Measurements from ENCODE around the gene GRK5.

Gene GRK5

DNA sequence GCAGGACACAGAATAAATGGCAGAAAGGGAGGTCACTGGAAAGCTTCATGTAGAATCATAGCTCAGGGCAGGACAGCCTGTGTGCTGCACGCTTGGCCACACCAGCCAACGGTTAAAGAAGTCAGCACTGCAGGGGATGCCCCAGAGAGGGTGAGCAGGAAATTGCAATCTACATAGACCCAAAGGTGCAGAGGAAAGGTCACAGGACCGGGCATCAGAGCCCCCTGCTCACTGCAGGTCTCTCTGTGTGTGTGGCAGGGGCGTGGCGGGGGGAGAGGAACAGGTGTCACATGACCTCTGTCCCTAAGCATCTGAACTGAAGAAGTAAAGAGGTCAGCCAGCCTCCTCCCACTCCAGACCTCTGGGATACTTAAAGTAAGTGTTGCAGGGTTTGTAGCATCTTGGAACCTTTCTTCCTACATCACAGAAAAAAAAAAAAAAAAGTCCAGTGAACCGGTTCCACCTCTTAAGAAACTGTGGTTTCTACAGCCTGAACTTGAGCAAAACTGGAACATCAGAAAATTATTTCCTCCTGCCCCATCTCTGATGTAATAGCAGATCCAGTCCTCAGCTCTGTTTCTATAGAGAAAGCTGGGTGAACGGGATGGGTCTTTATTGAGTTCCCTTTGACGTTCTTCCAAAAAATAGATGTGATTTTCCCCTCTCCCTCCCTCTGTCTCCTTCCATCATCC is 270.9 kb downstream of the GRK5 start:
- no peak overlapping the region for H3K4me3 ChIP-seq (ENCODE audit: low read depth in 1 of 5, low read length in 5 of 5)
- no peaks in the 10 kb centered on the region for H3K9me3 ChIP-seq (ENCODE audit: control insufficient read depth in 5 of 5, low read length in 5 of 5)
- H3K4me1 ChIP-seq (ENCODE audit: control insufficient read depth in 5 of 5, insufficient read depth in 5 of 5, low read length in 5 of 5), result no peaks in the 10 kb centered on the region
- H3K36me3 ChIP-seq (ENCODE audit: control insufficient read depth in 5 of 5, insufficient read depth in 5 of 5, low read length in 5 of 5), result no peaks in the 10 kb centered on the region
- no peak overlapping the region for H3K27ac ChIP-seq (ENCODE audit: low read depth, low read length)
- peaks cover 5 to 17% (median 9%) of the 10 kb centered on the region in 5 donors for H3K27me3 ChIP-seq (ENCODE audit: control insufficient read depth in 5 of 5, insufficient read depth in 4 of 5, low read length in 5 of 5)
- no peak overlapping the region for H3K9ac ChIP-seq (ENCODE audit: low read length in 5 of 5)

DNA sequence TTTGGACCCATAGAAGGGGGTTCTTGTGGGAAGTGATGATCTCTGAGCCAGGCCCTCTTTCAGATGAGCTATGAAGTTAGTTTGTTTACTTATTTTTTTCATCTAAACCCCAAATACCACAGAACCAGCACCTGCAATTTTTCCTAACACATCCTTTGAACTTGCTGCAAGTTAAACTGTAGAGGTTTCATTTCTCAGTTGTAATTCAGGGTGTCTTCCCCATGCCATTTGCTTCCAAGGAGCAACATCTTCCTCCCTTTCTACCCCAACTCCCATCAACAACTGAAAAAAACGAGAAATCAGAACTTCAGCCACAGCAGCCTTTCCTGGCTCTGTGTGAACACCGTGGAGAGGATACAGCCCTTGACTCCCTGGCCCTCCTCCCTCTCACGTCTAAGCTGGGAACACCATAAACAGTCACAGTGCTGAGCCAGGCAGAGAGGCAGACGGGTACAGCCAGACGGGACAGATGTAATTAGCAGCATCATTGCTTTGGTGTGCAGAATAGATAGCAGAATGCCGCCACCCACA is 271.5 kb downstream of the GRK5 start:
- Histone ChIP-seq H3K9me3 (ENCODE audit: control insufficient read depth in 5 of 5, low read length in 5 of 5) (no peaks in the 10 kb centered on the region), H3K27me3 (ENCODE audit: control insufficient read depth in 5 of 5, insufficient read depth in 4 of 5, low read length in 5 of 5) (peaks cover 5 to 17% (median 9%) of the 10 kb centered on the region in 5 donors), H3K4me1 (ENCODE audit: control insufficient read depth in 5 of 5, insufficient read depth in 5 of 5, low read length in 5 of 5) (peaks cover 0 to 3% (median 0%) of the 10 kb centered on the region in 5 donors), H3K27ac (ENCODE audit: low read depth, low read length) (no peak overlapping the region), H3K36me3 (ENCODE audit: control insufficient read depth in 5 of 5, insufficient read depth in 5 of 5, low read length in 5 of 5) (no peaks in the 10 kb centered on the region), H3K9ac (ENCODE audit: low read length in 5 of 5) (no peak overlapping the region), H3K4me3 (ENCODE audit: low read depth in 1 of 5, low read length in 5 of 5) (no peak overlapping the region)

DNA sequence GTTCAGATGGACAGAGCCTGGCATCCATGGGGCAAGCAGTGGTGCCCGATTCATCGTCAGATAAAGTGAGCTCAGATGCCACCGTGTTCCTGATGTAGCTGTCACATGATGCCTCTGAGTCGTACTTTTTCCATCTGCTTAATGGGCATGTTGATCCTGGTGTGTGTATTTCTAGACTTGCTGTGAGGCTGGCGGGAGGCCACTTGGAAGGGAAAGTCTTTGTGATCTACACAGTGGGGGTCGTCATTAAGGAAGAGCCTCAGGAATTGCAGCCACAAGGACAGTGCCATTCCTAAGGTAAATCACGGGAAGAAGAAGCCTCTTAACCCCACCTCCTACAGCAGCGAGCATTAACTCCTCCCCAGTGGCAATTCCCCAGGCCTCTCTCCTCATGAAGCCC is 272.2 kb downstream of the GRK5 start:
- Histone ChIP-seq H3K9me3 (ENCODE audit: control insufficient read depth in 5 of 5, low read length in 5 of 5) (no peaks in the 10 kb centered on the region), H3K9ac (ENCODE audit: low read length in 5 of 5) (no peak overlapping the region), H3K4me3 (ENCODE audit: low read depth in 1 of 5, low read length in 5 of 5) (no peak overlapping the region), H3K27me3 (ENCODE audit: control insufficient read depth in 5 of 5, insufficient read depth in 4 of 5, low read length in 5 of 5) (peaks cover 5 to 17% (median 9%) of the 10 kb centered on the region in 5 donors), H3K36me3 (ENCODE audit: control insufficient read depth in 5 of 5, insufficient read depth in 5 of 5, low read length in 5 of 5) (no peaks in the 10 kb centered on the region), H3K4me1 (ENCODE audit: control insufficient read depth in 5 of 5, insufficient read depth in 5 of 5, low read length in 5 of 5) (peaks cover 0 to 3% (median 0%) of the 10 kb centered on the region in 5 donors), H3K27ac (ENCODE audit: low read depth, low read length) (no peak overlapping the region)

DNA sequence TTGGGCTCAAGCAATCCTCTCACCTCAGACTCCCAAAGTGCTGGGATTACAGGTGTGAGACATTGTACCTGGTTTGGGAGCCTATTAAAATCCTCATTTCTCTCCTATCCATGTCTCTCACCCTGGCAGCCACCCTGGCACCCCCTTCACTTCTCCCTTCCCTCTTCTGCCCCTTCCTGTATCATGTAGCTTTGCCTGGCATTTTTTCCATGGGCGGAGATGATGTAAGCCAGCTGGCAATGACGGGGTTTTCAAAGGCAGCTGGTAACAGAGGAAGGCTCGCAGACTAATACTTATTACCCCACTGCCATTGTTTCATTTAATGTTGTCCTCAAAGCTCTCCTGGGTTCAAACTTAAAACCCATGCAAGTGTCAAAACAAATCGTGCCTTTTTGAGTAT is 273.3 kb downstream of the GRK5 start:
- H3K9me3 ChIP-seq (ENCODE audit: control insufficient read depth in 5 of 5, low read length in 5 of 5), result no peaks in the 10 kb centered on the region
- H3K9ac ChIP-seq (ENCODE audit: low read length in 5 of 5), result no peak overlapping the region
- H3K27me3 ChIP-seq (ENCODE audit: control insufficient read depth in 5 of 5, insufficient read depth in 4 of 5, low read length in 5 of 5), result peaks cover 5 to 17% (median 9%) of the 10 kb centered on the region in 5 donors
- H3K36me3 ChIP-seq (ENCODE audit: control insufficient read depth in 5 of 5, insufficient read depth in 5 of 5, low read length in 5 of 5), result no peaks in the 10 kb centered on the region
- H3K27ac ChIP-seq (ENCODE audit: low read depth, low read length), result no peak overlapping the region
- H3K4me3 ChIP-seq (ENCODE audit: low read depth in 1 of 5, low read length in 5 of 5), result no peak overlapping the region
- peaks cover 0 to 3% (median 0%) of the 10 kb centered on the region in 5 donors for H3K4me1 ChIP-seq (ENCODE audit: control insufficient read depth in 5 of 5, insufficient read depth in 5 of 5, low read length in 5 of 5)

DNA sequence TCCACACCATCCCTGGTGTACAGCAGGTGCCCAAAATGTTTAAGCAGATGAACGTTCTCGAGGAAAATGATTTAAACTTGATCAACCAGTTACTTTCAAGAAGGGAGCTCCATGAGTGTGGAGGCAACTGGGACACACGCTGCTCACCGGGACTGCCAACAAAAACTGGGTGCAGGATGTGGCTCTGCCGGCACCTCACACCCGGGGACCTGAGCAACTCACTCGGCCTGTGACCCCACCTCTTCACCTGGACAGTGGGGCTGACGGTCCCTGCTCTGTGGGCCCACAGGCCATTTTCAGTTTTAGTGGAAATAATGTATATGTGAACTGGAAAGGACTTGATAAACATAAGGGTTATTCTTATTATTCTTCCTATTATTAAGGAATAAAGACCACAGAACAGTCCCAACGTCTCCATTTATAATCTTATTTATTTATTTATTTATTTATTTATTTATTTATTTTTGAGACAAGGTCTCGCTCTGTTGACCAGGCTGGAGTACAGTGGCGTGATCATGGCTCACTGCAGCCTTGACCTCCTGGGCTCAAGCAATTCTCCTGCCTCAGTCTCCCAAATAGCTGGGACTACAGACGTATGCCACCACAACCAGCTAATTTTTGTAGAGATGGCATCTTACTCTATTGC is 274.5 kb downstream of the GRK5 start:
- Histone ChIP-seq H3K27me3 (ENCODE audit: control insufficient read depth in 5 of 5, insufficient read depth in 4 of 5, low read length in 5 of 5) (peaks cover 5 to 14% (median 9%) of the 10 kb centered on the region in 5 donors), H3K4me3 (ENCODE audit: low read depth in 1 of 5, low read length in 5 of 5) (no peak overlapping the region), H3K4me1 (ENCODE audit: control insufficient read depth in 5 of 5, insufficient read depth in 5 of 5, low read length in 5 of 5) (peaks cover 0 to 3% (median 0%) of the 10 kb centered on the region in 5 donors), H3K36me3 (ENCODE audit: control insufficient read depth in 5 of 5, insufficient read depth in 5 of 5, low read length in 5 of 5) (no peaks in the 10 kb centered on the region), H3K9ac (ENCODE audit: low read length in 5 of 5) (no peak overlapping the region), H3K9me3 (ENCODE audit: control insufficient read depth in 5 of 5, low read length in 5 of 5) (no peaks in the 10 kb centered on the region), H3K27ac (ENCODE audit: low read depth, low read length) (no peak overlapping the region)

DNA sequence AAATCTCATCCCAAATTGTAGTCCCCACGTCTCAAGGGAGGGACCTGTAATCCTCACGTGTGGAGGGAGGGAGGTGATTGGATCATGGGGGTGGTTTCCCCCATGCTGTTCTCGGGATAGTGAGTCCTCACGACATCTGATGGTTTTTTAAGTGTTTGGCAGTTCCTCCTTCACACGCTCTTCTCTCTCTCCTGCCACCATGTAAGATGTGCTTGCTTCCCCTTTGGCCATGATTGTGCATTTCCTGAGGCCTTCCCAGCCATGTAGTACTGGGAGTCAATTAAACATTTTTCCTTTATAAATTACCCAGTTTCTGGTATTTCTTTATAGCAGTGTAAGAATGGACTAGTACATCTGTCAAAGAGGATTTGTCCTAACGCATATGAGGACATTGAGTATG is 275.6 kb downstream of the GRK5 start:
- Histone ChIP-seq H3K4me1 (ENCODE audit: control insufficient read depth in 5 of 5, insufficient read depth in 5 of 5, low read length in 5 of 5) (peaks cover 0 to 3% (median 0%) of the 10 kb centered on the region in 5 donors), H3K36me3 (ENCODE audit: control insufficient read depth in 5 of 5, insufficient read depth in 5 of 5, low read length in 5 of 5) (no peaks in the 10 kb centered on the region), H3K27ac (ENCODE audit: low read depth, low read length) (no peak overlapping the region), H3K9ac (ENCODE audit: low read length in 5 of 5) (no peak overlapping the region), H3K4me3 (ENCODE audit: low read depth in 1 of 5, low read length in 5 of 5) (no peak overlapping the region), H3K9me3 (ENCODE audit: control insufficient read depth in 5 of 5, low read length in 5 of 5) (no peaks in the 10 kb centered on the region), H3K27me3 (ENCODE audit: control insufficient read depth in 5 of 5, insufficient read depth in 4 of 5, low read length in 5 of 5) (peaks cover 2 to 8% (median 6%) of the 10 kb centered on the region in 5 donors)

DNA sequence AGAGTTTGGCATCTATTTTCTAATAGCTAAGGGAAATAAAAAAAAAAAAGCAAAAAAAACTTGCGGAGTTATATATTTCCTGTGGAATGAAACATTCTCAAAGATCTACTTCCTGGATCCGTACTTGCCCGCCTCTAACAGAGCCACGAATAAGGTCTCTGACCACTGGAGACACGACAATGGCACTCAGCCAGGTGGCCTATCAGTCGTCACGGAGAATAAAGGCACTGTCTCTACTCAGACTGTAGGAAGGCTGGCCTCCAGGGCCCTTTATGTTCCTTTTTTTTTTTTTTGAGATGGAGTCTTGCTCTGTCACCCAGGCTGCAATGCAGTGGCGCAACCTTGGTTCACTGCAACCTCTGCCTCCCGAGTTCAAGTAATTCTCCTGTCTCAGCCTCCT is 276.5 kb downstream of the GRK5 start:
- Histone ChIP-seq H3K36me3 (ENCODE audit: control insufficient read depth in 5 of 5, insufficient read depth in 5 of 5, low read length in 5 of 5) (no peaks in the 10 kb centered on the region), H3K4me1 (ENCODE audit: control insufficient read depth in 5 of 5, insufficient read depth in 5 of 5, low read length in 5 of 5) (peaks cover 0 to 3% (median 0%) of the 10 kb centered on the region in 5 donors), H3K27me3 (ENCODE audit: control insufficient read depth in 5 of 5, insufficient read depth in 4 of 5, low read length in 5 of 5) (peaks cover 0 to 6% (median 5%) of the 10 kb centered on the region in 5 donors), H3K9ac (ENCODE audit: low read length in 5 of 5) (no peak overlapping the region), H3K27ac (ENCODE audit: low read depth, low read length) (no peak overlapping the region), H3K9me3 (ENCODE audit: control insufficient read depth in 5 of 5, low read length in 5 of 5) (no peaks in the 10 kb centered on the region), H3K4me3 (ENCODE audit: low read depth in 1 of 5, low read length in 5 of 5) (no peak overlapping the region)

DNA sequence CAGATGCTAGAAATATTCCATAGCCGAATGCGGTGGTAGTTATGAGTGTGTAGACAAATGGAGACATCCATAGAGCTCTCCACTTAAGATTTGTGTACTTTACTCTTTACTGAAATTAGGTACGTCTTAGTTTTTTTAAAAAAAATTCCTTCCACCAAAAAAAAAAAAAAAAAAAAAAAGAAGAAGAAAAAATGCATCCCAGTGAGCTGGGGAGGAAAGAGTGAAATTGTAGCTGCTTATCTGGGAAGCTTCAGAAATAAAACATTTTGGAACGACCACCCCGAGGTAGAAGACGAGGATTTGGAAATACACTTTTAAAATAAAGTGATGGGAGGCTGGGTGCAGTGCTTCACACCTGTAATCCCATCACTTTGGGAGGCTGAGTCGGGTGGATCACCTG is 281.3 kb downstream of the GRK5 start:
- Histone ChIP-seq H3K9me3 (ENCODE audit: control insufficient read depth in 5 of 5, low read length in 5 of 5) (no peaks in the 10 kb centered on the region), H3K4me3 (ENCODE audit: low read depth in 1 of 5, low read length in 5 of 5) (no peak overlapping the region), H3K27ac (ENCODE audit: low read depth, low read length) (no peak overlapping the region), H3K27me3 (ENCODE audit: control insufficient read depth in 5 of 5, insufficient read depth in 4 of 5, low read length in 5 of 5) (no peaks in the 10 kb centered on the region), H3K4me1 (ENCODE audit: control insufficient read depth in 5 of 5, insufficient read depth in 5 of 5, low read length in 5 of 5) (peaks cover 0 to 19% (median 9%) of the 10 kb centered on the region in 5 donors), H3K9ac (ENCODE audit: low read length in 5 of 5) (no peak overlapping the region), H3K36me3 (ENCODE audit: control insufficient read depth in 5 of 5, insufficient read depth in 5 of 5, low read length in 5 of 5) (no peaks in the 10 kb centered on the region)

DNA sequence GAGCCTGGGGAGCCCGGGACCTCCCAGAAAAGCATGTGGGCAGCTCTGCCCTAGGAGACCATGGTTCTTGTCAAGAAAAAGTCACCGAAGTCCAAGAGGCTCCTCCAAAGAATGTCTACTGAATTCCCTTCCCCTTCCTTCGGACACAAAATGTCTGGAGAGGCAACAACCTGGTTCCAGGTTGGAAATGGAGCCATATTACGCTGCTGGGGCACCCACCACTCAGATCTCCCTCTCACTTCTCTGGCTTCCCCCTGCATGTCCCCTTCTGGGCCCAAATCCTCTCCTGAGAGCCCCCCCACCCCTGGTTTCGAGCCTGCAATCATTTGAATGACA is 282.6 kb downstream of the GRK5 start:
- Histone ChIP-seq H3K36me3 (ENCODE audit: control insufficient read depth in 5 of 5, insufficient read depth in 5 of 5, low read length in 5 of 5) (no peaks in the 10 kb centered on the region), H3K27ac (ENCODE audit: low read depth, low read length) (no peak overlapping the region), H3K27me3 (ENCODE audit: control insufficient read depth in 5 of 5, insufficient read depth in 4 of 5, low read length in 5 of 5) (no peaks in the 10 kb centered on the region), H3K9ac (ENCODE audit: low read length in 5 of 5) (no peak overlapping the region), H3K4me1 (ENCODE audit: control insufficient read depth in 5 of 5, insufficient read depth in 5 of 5, low read length in 5 of 5) (peaks cover 0 to 29% (median 12%) of the 10 kb centered on the region in 5 donors), H3K4me3 (ENCODE audit: low read depth in 1 of 5, low read length in 5 of 5) (peak overlapping the region in 1 of 5 donors; percentile 60), H3K9me3 (ENCODE audit: control insufficient read depth in 5 of 5, low read length in 5 of 5) (no peaks in the 10 kb centered on the region)

DNA sequence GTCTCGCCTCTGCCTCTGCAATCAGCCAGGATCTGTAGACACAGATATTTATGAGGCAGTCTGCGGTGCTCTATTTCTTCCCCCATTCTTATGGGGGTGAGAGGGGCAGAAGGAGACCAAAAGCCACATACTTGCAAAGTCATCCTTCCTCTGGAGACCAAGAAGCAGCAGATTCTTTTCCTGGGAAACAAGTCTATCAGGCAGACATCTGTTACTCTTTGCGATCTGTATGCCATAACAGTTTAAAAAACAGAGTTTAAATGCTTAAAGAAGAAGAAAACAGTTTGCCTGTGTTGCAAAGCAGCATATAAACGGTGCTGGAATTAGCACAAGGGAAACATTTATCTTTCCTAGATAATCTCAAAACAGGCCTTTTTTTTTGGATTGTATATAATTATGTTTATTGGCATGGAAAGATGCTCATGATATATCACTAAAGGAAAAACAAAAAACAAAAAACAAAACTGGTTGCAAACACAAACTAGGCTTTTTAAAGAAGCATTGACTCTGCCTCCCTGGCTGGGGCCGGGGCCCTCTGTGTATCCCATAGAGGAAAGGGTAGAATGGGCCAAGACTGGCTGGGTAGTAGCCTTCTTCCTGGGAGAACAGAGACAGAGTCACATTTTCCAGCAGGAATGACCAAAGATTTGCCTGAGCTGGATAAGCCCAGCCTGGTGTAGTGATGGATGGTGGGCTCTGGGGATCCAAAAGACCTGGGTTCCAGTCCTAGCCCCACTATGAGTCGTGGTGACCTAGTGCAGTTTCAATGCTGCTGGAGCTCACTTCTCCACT is 284.8 kb downstream of the GRK5 start:
- peaks cover 0 to 29% (median 12%) of the 10 kb centered on the region in 5 donors for H3K4me1 ChIP-seq (ENCODE audit: control insufficient read depth in 5 of 5, insufficient read depth in 5 of 5, low read length in 5 of 5)
- H3K36me3 ChIP-seq (ENCODE audit: control insufficient read depth in 5 of 5, insufficient read depth in 5 of 5, low read length in 5 of 5), result no peaks in the 10 kb centered on the region
- H3K9ac ChIP-seq (ENCODE audit: low read length in 5 of 5), result no peak overlapping the region
- H3K9me3 ChIP-seq (ENCODE audit: control insufficient read depth in 5 of 5, low read length in 5 of 5), result no peaks in the 10 kb centered on the region
- H3K27ac ChIP-seq (ENCODE audit: low read depth, low read length), result no peak overlapping the region
- no peaks in the 10 kb centered on the region for H3K27me3 ChIP-seq (ENCODE audit: control insufficient read depth in 5 of 5, insufficient read depth in 4 of 5, low read length in 5 of 5)
- no peak overlapping the region for H3K4me3 ChIP-seq (ENCODE audit: low read depth in 1 of 5, low read length in 5 of 5)
